ENCODE results near the gene DNAH5. TPM values are rescaled to one million over a fixed set of nuclear protein-coding genes. Genes with fewer than 3 reads are reported as not detected.

The DNAH5 gene
- total RNA-seq, 1 donor, result 0.18 TPM

GRCh38 chr5:13780081-13780480, 164.4 kb downstream of the DNAH5 start:
- no peak overlapping the region for H3K4me3 ChIP-seq (ENCODE audit: low read depth, low read length)
- DNase-seq (ENCODE audit: low read depth), result no peak
- TF ChIP-seq CTCF (IDR thresholded peaks at IDR 0.05; ENCODE audit: insufficient read depth, low read length), result no peak

GRCh38 chr5:13773649-13774048, 170.8 kb downstream of the DNAH5 start:
- no peak overlapping the region for H3K4me3 ChIP-seq (ENCODE audit: low read depth, low read length)
- no peak for DNase-seq (ENCODE audit: low read depth)
- TF ChIP-seq CTCF (IDR thresholded peaks at IDR 0.05; ENCODE audit: insufficient read depth, low read length), result no peak

- DNase-seq (ENCODE audit: low read depth), result no peak
- no peak for TF ChIP-seq CTCF (IDR thresholded peaks at IDR 0.05; ENCODE audit: insufficient read depth, low read length)
- no peak overlapping the region for H3K4me3 ChIP-seq (ENCODE audit: low read depth, low read length)
Observed at GRCh38 chr5:13771011-13771571, 173.4 kb downstream of the DNAH5 start.

- DNase-seq (ENCODE audit: low read depth), result no peak
- TF ChIP-seq CTCF (IDR thresholded peaks at IDR 0.05; ENCODE audit: insufficient read depth, low read length), result no peak
- H3K4me3 ChIP-seq (ENCODE audit: low read depth, low read length), result no peak overlapping the region
Observed at GRCh38 chr5:13766236-13766635, 178.3 kb downstream of the DNAH5 start.

- no peak overlapping the region for H3K4me3 ChIP-seq (ENCODE audit: low read depth, low read length)
- DNase-seq (ENCODE audit: low read depth), result no peak
- TF ChIP-seq CTCF (IDR thresholded peaks at IDR 0.05; ENCODE audit: insufficient read depth, low read length), result no peak
Observed at GRCh38 chr5:13763719-13764118, 180.8 kb downstream of the DNAH5 start.

- no peak for DNase-seq (ENCODE audit: low read depth)
- no peak for TF ChIP-seq CTCF (IDR thresholded peaks at IDR 0.05; ENCODE audit: insufficient read depth, low read length)
- no peak overlapping the region for H3K4me3 ChIP-seq (ENCODE audit: low read depth, low read length)
Observed at GRCh38 chr5:13749766-13750165, 194.7 kb downstream of the DNAH5 start.

GRCh38 chr5:13746026-13746425, 198.5 kb downstream of the DNAH5 start:
- DNase-seq (ENCODE audit: low read depth), result no peak
- no peak overlapping the region for H3K4me3 ChIP-seq (ENCODE audit: low read depth, low read length)
- TF ChIP-seq CTCF (IDR thresholded peaks at IDR 0.05; ENCODE audit: insufficient read depth, low read length), result no peak

Data from fibroblast of the aortic adventitia (primary cell).